Measurements from ENCODE around the gene HOOK2. TPM values are rescaled to one million over a fixed set of nuclear protein-coding genes. Genes with fewer than 3 reads are reported as not detected.

Gene HOOK2
- total RNA-seq, 1 experiment from 2014 or later, result 96.3 TPM

GRCh38 chr19:12736995-12737834 lies 38.1 kb downstream of the HOOK2 start, which contains the start of gene GET3:
TSS of gene GET3 (plus strand) at chr19:12737497. CDS start at chr19:12737506, 9 bp downstream.
- Histone ChIP-seq H3K9ac (ENCODE audit: low read length) (peak within 1 kb of the TSS; percentile 91), H3K9me2 (ENCODE audit: insufficient read depth) (no peaks in the 10 kb centered on the region), H4K20me1 (ENCODE audit: insufficient read depth) (peaks cover 8% of the 10 kb centered on the region; the same call in 1 of the 2 replicates), H3K27ac (ENCODE audit: low read depth, low read length) (peak within 1 kb of the TSS; percentile 78), H3K4me2 (ENCODE audit: low read length) (peak within 1 kb of the TSS; percentile 82), H3K79me2 (ENCODE audit: insufficient read depth, low read length) (peaks cover 48% of the 10 kb centered on the region), H3K36me3 (ENCODE audit: control insufficient read depth in 1 of 2, insufficient read depth in 2 of 2, low read length in 2 of 2) (peaks cover 9 to 14% of the 10 kb centered on the region in 2 experiments), H3K27me3 (ENCODE audit: insufficient read depth, low read length) (no peaks in the 10 kb centered on the region), H2AFZ (ENCODE audit: low read depth, low read length, poor library complexity, severe bottlenecking) (peak within 1 kb of the TSS; percentile 70), H3K4me1 (ENCODE audit: control insufficient read depth in 1 of 2, insufficient read depth in 2 of 2, low read length in 2 of 2) (peaks cover 25 to 39% of the 10 kb centered on the region in 2 experiments), H3K4me3 (replicated peaks in 1 of 2; ENCODE audit: low read depth in 1 of 2, low read length in 2 of 2) (peak within 1 kb of the TSS; percentile 88 to 89), H3K9me3 (ENCODE audit: control insufficient read depth in 1 of 2, insufficient read depth in 1 of 2, low read depth in 1 of 2, low read length in 2 of 2) (no peaks in the 10 kb centered on the region)
- POLR2A ChIA-PET, result interaction anchor here (0.8 to 3.1 kb wide), 7 partner anchors 10 to 62 kb away, joined by 3 to 15 read pairs (median 3); partner anchors contain the start of gene JUNB
- intact Hi-C loops (cut with micrococcal nuclease), result no loop called here
- RAD21 ChIA-PET (ENCODE audit: low non-redundant PET in 1 of 2, low total read pairs in 2 of 2, uncharacterized antibody in 2 of 2, unreplicated experiment in 2 of 2), result no interaction called here
- CTCF ChIA-PET, result interaction anchor here (0.8 to 2.7 kb wide), 5 partner anchors 20 to 100 kb away, joined by 3 to 16 read pairs (median 8); no protein-coding TSS in a partner anchor
- ATAC-seq (peak; percentile 86), DNase-seq (ENCODE audit: low read depth, low spot score) (peak; percentile 100)
- BruUV-seq (replicated peaks), result TSS peak; percentile 77
- TF ChIP-seq ZNF274 (IDR thresholded peaks at IDR 0.05; ENCODE audit: low read depth, low read length) (no peak), ELF1 (IDR thresholded peaks at IDR 0.05; ENCODE audit: borderline replicate concordance, low read depth) (no peak), SRF (IDR thresholded peaks at IDR 0.05; ENCODE audit: low read depth) (no peak), MAX (IDR thresholded peaks at IDR 0.05) (peak; percentile 83), RAD21 (IDR thresholded peaks at IDR 0.05; ENCODE audit: low read depth) (no peak), REST (IDR thresholded peaks at IDR 0.05; ENCODE audit: low read depth) (no peak), TCF7L2 (IDR thresholded peaks at IDR 0.05; ENCODE audit: borderline replicate concordance, extremely low read depth, insufficient read depth, insufficient read length) (no peak), CBX3 (IDR thresholded peaks at IDR 0.05; ENCODE audit: low read depth) (no peak), EGR1 (IDR thresholded peaks at IDR 0.05; ENCODE audit: low read depth) (no peak; the same call in 1 of the 2 replicates), FOSL1 (IDR thresholded peaks at IDR 0.05; ENCODE audit: low read depth) (no peak), POLR2AphosphoS5 (IDR thresholded peaks at IDR 0.05; ENCODE audit: low read depth, low read length) (peak; percentile 71), JUND (IDR thresholded peaks at IDR 0.05) (peak; percentile 61), SIN3A (IDR thresholded peaks at IDR 0.05; ENCODE audit: low read depth) (0 out of 2 replicates have a peak, but pooled peaks have one; percentile 51), EZH2 (IDR thresholded peaks at IDR 0.05) (no peak), SP1 (IDR thresholded peaks at IDR 0.05; ENCODE audit: low read depth) (peak; percentile 98), EZH2phosphoT487 (IDR thresholded peaks at IDR 0.05; ENCODE audit: borderline replicate concordance) (no peak), YY1 (IDR thresholded peaks at IDR 0.05; ENCODE audit: extremely low read depth, insufficient replicate concordance, low read depth, low read length) (peak; percentile 99), ZFX (IDR thresholded peaks at IDR 0.05) (no peak), CTCF (IDR thresholded peaks at IDR 0.05 in 2 of 3, conservative IDR thresholded peaks at IDR 0.05 in 1 of 3; ENCODE audit: borderline replicate concordance in 1 of 3, insufficient read depth in 1 of 3, low read depth in 2 of 3, low read length in 2 of 3) (no peak), CEBPB (IDR thresholded peaks at IDR 0.05; ENCODE audit: low read depth) (no peak)

Measured in HCT116 (cell line).